ENCODE results near the gene EPOP. TPM values are rescaled to one million over a fixed set of nuclear protein-coding genes. Genes with fewer than 3 reads are reported as not detected.

EPOP gene
- polyA plus RNA-seq, 1 donor from 2014 or later: not detected

- H3K4me3 Mint-ChIP-seq: peak overlapping the region in 1 of 4 donors; percentile 39
- peak overlapping the region in 2 of 3 donors; percentile 32 to 70 for H3K27ac Mint-ChIP-seq
- peaks cover 8 to 31% (median 21%) of the 10 kb centered on the region in 3 donors for H3K4me1 Mint-ChIP-seq
- H3K9me3 Mint-ChIP-seq: no peaks in the 10 kb centered on the region
- H3K27me3 Mint-ChIP-seq: no peaks in the 10 kb centered on the region
- H3K36me3 Mint-ChIP-seq: peaks cover 2% of the 10 kb centered on the region
Measured at GRCh38 chr17:38709864-38710603, 35.3 kb upstream of the EPOP start.

GRCh38 chr17:38709104-38709820, 34.5 kb upstream of the EPOP start:
- Mint-ChIP-seq H3K36me3 (no peaks in the 10 kb centered on the region), H3K4me3 (peak overlapping the region in 1 of 4 donors; percentile 39), H3K27me3 (no peaks in the 10 kb centered on the region), H3K9me3 (no peaks in the 10 kb centered on the region), H3K27ac (peak overlapping the region in 2 of 3 donors; percentile 19 to 32), H3K4me1 (peaks cover 8 to 29% (median 18%) of the 10 kb centered on the region in 3 donors)

GRCh38 chr17:38707678-38708351, 33.1 kb upstream of the EPOP start:
- H3K27ac Mint-ChIP-seq: peak overlapping the region in 2 of 3 donors; percentile 90 to 96
- H3K36me3 Mint-ChIP-seq: no peaks in the 10 kb centered on the region
- no peaks in the 10 kb centered on the region for H3K27me3 Mint-ChIP-seq
- H3K4me3 Mint-ChIP-seq: peak overlapping the region; percentile 42 to 71 (median 64)
- H3K4me1 Mint-ChIP-seq: peaks cover 15 to 29% (median 19%) of the 10 kb centered on the region in 3 donors
- H3K9me3 Mint-ChIP-seq: no peaks in the 10 kb centered on the region

GRCh38 chr17:38706505-38707216, 31.9 kb upstream of the EPOP start:
- Mint-ChIP-seq H3K4me3 (peak overlapping the region; percentile 76 to 97 (median 94)), H3K36me3 (no peaks in the 10 kb centered on the region), H3K27ac (peak overlapping the region; percentile 89 to 96 (median 94)), H3K27me3 (no peaks in the 10 kb centered on the region), H3K4me1 (peaks cover 15 to 30% (median 19%) of the 10 kb centered on the region in 3 donors), H3K9me3 (no peaks in the 10 kb centered on the region)

- peaks cover 20 to 36% (median 22%) of the 10 kb centered on the region in 3 donors for H3K4me1 Mint-ChIP-seq
- peak overlapping the region; percentile 76 to 97 (median 94) for H3K4me3 Mint-ChIP-seq
- H3K27me3 Mint-ChIP-seq: peaks cover 2% of the 10 kb centered on the region
- H3K27ac Mint-ChIP-seq: peak overlapping the region; percentile 89 to 96 (median 94)
- H3K9me3 Mint-ChIP-seq: no peaks in the 10 kb centered on the region
- no peaks in the 10 kb centered on the region for H3K36me3 Mint-ChIP-seq
Measured at GRCh38 chr17:38705803-38706504, 31.2 kb upstream of the EPOP start.

- H3K9me3 Mint-ChIP-seq: no peaks in the 10 kb centered on the region
- H3K4me1 Mint-ChIP-seq: peaks cover 20 to 38% (median 22%) of the 10 kb centered on the region in 3 donors
- H3K36me3 Mint-ChIP-seq: no peaks in the 10 kb centered on the region
- peak overlapping the region; percentile 52 to 95 (median 84) for H3K4me3 Mint-ChIP-seq
- peaks cover 2% of the 10 kb centered on the region for H3K27me3 Mint-ChIP-seq
- peak overlapping the region in 1 of 3 donors; percentile 92 for H3K27ac Mint-ChIP-seq
Measured at GRCh38 chr17:38705523-38705802, 30.7 kb upstream of the EPOP start.

GRCh38 chr17:38704606-38705522, 30.1 kb upstream of the EPOP start, which contains the start of gene MLLT6:
Gene MLLT6 (plus strand): TSS chr17:38705273. CDS start chr17:38705633, 360 bp downstream.
- Mint-ChIP-seq H3K4me1 (peaks cover 20 to 36% (median 22%) of the 10 kb centered on the region in 3 donors), H3K4me3 (peak within 1 kb of the TSS; percentile 76 to 98 (median 97)), H3K27me3 (peaks cover 2% of the 10 kb centered on the region), H3K36me3 (no peaks in the 10 kb centered on the region), H3K9me3 (no peaks in the 10 kb centered on the region), H3K27ac (peak within 1 kb of the TSS; percentile 94 to 97 (median 96))

GRCh38 chr17:38703742-38704605, 29.2 kb upstream of the EPOP start:
- H3K4me3 Mint-ChIP-seq: peak overlapping the region; percentile 76 to 98 (median 97)
- peak overlapping the region; percentile 82 to 97 (median 92) for H3K27ac Mint-ChIP-seq
- no peaks in the 10 kb centered on the region for H3K9me3 Mint-ChIP-seq
- peaks cover 2% of the 10 kb centered on the region for H3K27me3 Mint-ChIP-seq
- H3K36me3 Mint-ChIP-seq: no peaks in the 10 kb centered on the region
- H3K4me1 Mint-ChIP-seq: peaks cover 20 to 31% (median 20%) of the 10 kb centered on the region in 3 donors

GRCh38 chr17:38702916-38703741, 28.4 kb upstream of the EPOP start:
- Mint-ChIP-seq H3K9me3 (no peaks in the 10 kb centered on the region), H3K4me3 (peak overlapping the region; percentile 76 to 98 (median 97)), H3K27ac (peak overlapping the region; percentile 82 to 97 (median 92)), H3K36me3 (no peaks in the 10 kb centered on the region), H3K27me3 (peaks cover 2% of the 10 kb centered on the region), H3K4me1 (peaks cover 20 to 30% (median 20%) of the 10 kb centered on the region in 3 donors)

GRCh38 chr17:38702166-38702915, 27.6 kb upstream of the EPOP start:
- peaks cover 2% of the 10 kb centered on the region for H3K27me3 Mint-ChIP-seq
- H3K27ac Mint-ChIP-seq: peak overlapping the region; percentile 82 to 97 (median 92)
- peak overlapping the region; percentile 76 to 98 (median 97) for H3K4me3 Mint-ChIP-seq
- H3K36me3 Mint-ChIP-seq: no peaks in the 10 kb centered on the region
- H3K9me3 Mint-ChIP-seq: no peaks in the 10 kb centered on the region
- H3K4me1 Mint-ChIP-seq: peaks cover 17 to 23% (median 20%) of the 10 kb centered on the region in 3 donors

- H3K36me3 Mint-ChIP-seq: no peaks in the 10 kb centered on the region
- peaks cover 14 to 19% (median 14%) of the 10 kb centered on the region in 3 donors for H3K4me1 Mint-ChIP-seq
- peak overlapping the region; percentile 82 to 95 (median 92) for H3K27ac Mint-ChIP-seq
- peaks cover 2% of the 10 kb centered on the region for H3K27me3 Mint-ChIP-seq
- H3K4me3 Mint-ChIP-seq: peak overlapping the region; percentile 76 to 86 (median 82)
- no peaks in the 10 kb centered on the region for H3K9me3 Mint-ChIP-seq
Measured at GRCh38 chr17:38701504-38702165, 26.9 kb upstream of the EPOP start.
